ENCODE data around the gene KRIT1. TPM values are rescaled to one million over a fixed set of nuclear protein-coding genes. Genes with fewer than 3 reads are reported as not detected.

KRIT1 gene
- total RNA-seq: 10 to 100 TPM; 37.7 to 45.5 TPM

DNA sequence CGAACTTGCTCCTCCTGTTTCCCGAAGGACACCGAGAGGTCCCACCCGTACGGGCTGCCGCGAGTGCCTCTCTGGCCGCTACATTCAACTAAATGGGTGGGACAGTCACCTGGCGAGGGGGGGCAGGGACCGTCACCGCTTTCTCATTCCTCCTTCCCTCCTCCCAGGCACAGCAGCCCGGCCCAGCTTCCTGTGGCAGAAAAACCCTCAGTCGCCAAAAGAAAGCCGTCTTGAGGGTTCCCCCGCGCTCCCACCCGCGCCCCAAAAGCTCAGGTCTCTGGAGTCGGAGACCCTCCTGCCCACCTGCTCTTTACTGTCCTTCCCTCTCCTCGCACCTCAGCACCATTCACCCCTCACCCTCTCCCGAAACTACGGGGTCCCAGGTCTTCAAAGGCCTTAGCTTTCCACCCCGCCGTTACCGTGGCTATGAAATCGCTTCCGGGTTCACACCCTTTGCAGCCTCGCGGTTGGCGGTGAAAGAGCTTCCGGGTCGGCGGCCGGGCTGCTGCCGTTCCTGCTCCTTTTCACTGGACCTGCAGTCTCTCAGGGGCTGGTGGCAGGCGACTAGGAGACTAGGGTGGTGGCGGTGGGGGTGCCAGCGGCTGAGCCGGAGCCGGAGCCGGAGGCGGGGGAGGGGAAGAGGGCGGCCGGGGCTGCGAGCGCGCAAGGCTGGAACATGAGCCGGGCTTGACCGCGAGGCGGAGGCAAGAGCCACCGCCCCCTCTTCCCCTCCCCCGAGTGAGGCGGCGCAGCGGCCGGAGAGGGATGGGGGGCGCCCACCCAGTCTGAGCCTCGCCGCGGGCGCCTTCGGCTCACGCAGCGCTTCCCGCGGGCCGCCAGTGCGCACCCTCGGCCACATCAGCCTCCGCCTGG lies at the start of gene KRIT1, which contains the start of gene ANKIB1:
KRIT1 (minus strand) TSS at position 428 of the 873 bp plus-strand sequence. CDS start 3,779 bp downstream, outside the sequence.
ANKIB1 (plus strand) TSS at position 488 of the 873 bp plus-strand sequence. CDS start 49,005 bp downstream, outside the sequence.
- DNase-seq (peak; percentile 93), ATAC-seq (peak; percentile 81)
- no peaks in the 10 kb centered on the region for H3K9me3 Mint-ChIP-seq (ENCODE audit: low read depth)
- H3K4me1 Mint-ChIP-seq: peaks cover 26% of the 10 kb centered on the region
- intact Hi-C loops (cut with DNase I, micrococcal nuclease): loop anchor here (1.0 to 10.0 kb wide), 11 partner anchors 67 to 1759 kb away; partner anchors contain the start of genes CYP51A1 (in 2 of the 2), GATAD1 (in 2 of the 2), PEX1 (in 2 of the 2) and RBM48 (in 2 of the 2)
- ChIA-PET CTCF (interaction anchor here (0.6 to 3.4 kb wide), 13 partner anchors 12 to 793 kb away, joined by 3 to 15 read pairs (median 3); partner anchors contain the start of genes GATAD1, PEX1 and RBM48), POLR2A (interaction anchor here (0.6 to 2.6 kb wide), 8 partner anchors 11 to 306 kb away, joined by 3 to 12 read pairs (median 4); partner anchors contain the start of genes CYP51A1, GATAD1, PEX1 and RBM48)
- no peaks in the 10 kb centered on the region for H3K27me3 Mint-ChIP-seq
- H3K36me3 Mint-ChIP-seq (ENCODE audit: low read depth): peaks cover 3% of the 10 kb centered on the region
- peak within 1 kb of the TSS; percentile 97 for H3K4me3 Mint-ChIP-seq
- H3K27ac Mint-ChIP-seq: peak within 1 kb of the TSS; percentile 98

DNA sequence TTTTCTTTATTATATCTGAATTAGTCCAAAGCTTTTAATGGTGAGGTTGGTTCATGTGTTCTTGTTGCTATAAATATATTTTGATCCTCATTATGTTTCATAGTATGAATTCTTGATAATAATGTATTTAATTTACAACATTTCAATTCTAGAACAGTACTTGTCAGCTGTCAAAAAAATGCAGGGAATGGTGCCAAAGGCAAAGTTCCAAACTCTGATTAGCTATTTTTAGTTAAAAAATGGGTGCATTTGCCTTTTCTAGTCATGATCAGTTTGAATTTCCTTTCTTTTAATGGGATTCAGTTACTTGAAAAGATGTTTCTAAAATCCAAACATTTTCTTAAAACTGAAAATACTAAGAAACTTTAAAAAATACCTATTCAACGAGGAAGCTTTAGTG lies 49.7 kb upstream of the KRIT1 start:
- peaks cover 12% of the 10 kb centered on the region for H3K36me3 Mint-ChIP-seq (ENCODE audit: low read depth)
- H3K9me3 Mint-ChIP-seq (ENCODE audit: low read depth): no peaks in the 10 kb centered on the region
- no peak for DNase-seq
- ChIA-PET POLR2A (no interaction called here), CTCF (interaction anchor here (1.0 to 1.4 kb wide), 2 partner anchors 40 to 130 kb away, joined by 3 read pairs; no protein-coding TSS in a partner anchor)
- H3K27ac Mint-ChIP-seq: no peak overlapping the region
- no peak for ATAC-seq
- no peak overlapping the region for H3K4me3 Mint-ChIP-seq
- intact Hi-C loops (cut with DNase I, micrococcal nuclease): no loop called here
- no peaks in the 10 kb centered on the region for H3K27me3 Mint-ChIP-seq
- peaks cover 17% of the 10 kb centered on the region for H3K4me1 Mint-ChIP-seq

DNA sequence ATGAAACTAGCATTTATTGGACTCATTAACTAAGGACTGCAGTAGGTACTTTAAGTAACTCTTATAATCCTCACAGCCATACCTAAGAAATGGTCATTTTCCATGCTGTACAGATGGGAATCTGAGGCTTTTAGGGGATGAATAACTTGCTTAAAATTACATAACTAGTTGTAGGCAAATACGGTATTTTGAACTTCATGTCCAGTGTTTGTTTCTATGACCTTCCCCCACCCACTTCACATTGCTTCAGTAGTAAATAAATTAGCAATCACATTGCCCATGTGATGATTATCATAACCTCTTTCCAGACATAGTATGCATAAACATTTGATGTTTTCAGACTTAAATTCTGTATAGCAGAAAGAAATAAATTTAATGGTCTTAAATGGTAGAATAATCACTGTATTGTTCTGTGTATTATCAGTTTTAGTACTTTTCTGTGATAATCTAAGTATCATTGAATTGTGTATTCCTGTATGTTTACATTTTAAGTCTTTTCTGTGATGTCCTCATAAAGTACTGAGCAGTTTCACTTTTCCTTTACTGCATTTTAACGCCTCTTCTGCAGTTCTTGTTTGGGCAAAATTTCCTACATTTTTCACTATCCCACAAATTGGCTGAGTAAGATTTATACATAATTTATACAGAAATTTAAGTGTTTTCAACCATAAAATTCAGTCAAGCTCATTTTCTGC lies 48.3 kb upstream of the KRIT1 start:
- CTCF ChIA-PET: no interaction called here
- H3K9me3 Mint-ChIP-seq (ENCODE audit: low read depth): no peaks in the 10 kb centered on the region
- POLR2A ChIA-PET: no interaction called here
- H3K4me1 Mint-ChIP-seq: peaks cover 25% of the 10 kb centered on the region
- no peaks in the 10 kb centered on the region for H3K27me3 Mint-ChIP-seq
- ATAC-seq (no peak), DNase-seq (no peak)
- H3K4me3 Mint-ChIP-seq: no peak overlapping the region
- no peak overlapping the region for H3K27ac Mint-ChIP-seq
- H3K36me3 Mint-ChIP-seq (ENCODE audit: low read depth): peaks cover 12% of the 10 kb centered on the region
- intact Hi-C loops (cut with DNase I, micrococcal nuclease): no loop called here

DNA sequence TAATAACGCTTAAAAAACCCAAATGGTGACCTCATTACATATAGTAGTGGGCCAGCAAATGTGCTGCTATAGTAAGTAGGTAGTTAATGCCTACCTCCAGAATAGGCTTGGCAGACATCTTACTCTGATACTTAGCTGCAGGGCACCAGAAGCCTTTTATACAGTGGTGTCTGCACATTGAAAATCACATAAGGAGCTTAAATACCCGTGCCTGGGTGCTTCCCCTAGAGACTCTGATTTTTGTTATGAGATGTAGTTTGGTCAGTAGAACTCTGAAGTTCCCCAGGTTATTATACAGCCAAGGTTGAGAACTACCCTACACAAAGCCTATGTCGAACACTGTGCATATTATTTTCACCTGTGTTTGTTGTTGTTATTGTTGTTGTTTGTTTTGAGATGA lies 47.3 kb upstream of the KRIT1 start:
- H3K36me3 Mint-ChIP-seq (ENCODE audit: low read depth): peaks cover 15% of the 10 kb centered on the region
- no peaks in the 10 kb centered on the region for H3K9me3 Mint-ChIP-seq (ENCODE audit: low read depth)
- ChIA-PET CTCF (interaction anchor here (0.6 kb wide), 1 partner anchor 23 kb away, joined by 4 read pairs; no protein-coding TSS in a partner anchor), POLR2A (no interaction called here)
- intact Hi-C loops (cut with DNase I, micrococcal nuclease): no loop called here
- H3K4me3 Mint-ChIP-seq: no peak overlapping the region
- H3K27ac Mint-ChIP-seq: no peak overlapping the region
- no peaks in the 10 kb centered on the region for H3K27me3 Mint-ChIP-seq
- DNase-seq (no peak), ATAC-seq (no peak)
- peaks cover 25% of the 10 kb centered on the region for H3K4me1 Mint-ChIP-seq

DNA sequence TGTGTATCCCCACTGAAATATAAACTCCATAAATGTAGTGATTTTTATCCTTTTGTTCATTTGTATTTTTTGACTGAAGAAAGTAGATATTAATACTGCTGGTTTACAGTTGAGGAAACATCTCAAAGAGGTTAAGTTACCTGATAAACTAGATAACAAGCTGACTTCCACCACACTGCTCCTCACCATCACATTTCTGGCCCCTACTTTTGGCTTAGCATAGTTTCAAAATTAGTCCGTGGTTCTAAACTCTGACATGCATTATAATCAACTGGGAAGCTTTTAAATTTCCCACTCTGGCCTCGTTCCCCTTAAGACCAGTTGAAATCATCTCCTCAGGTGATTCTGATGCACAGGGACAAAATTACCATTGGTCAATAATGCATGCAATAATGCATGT lies 43.6 kb upstream of the KRIT1 start:
- peaks cover 25% of the 10 kb centered on the region for H3K4me1 Mint-ChIP-seq
- H3K4me3 Mint-ChIP-seq: no peak overlapping the region
- ChIA-PET CTCF (interaction anchor here (0.6 to 1.6 kb wide), 2 partner anchors 15 to 74 kb away, joined by 3 to 4 read pairs; no protein-coding TSS in a partner anchor), POLR2A (no interaction called here)
- ATAC-seq (no peak), DNase-seq (no peak)
- no peaks in the 10 kb centered on the region for H3K9me3 Mint-ChIP-seq (ENCODE audit: low read depth)
- H3K27ac Mint-ChIP-seq: no peak overlapping the region
- intact Hi-C loops (cut with DNase I, micrococcal nuclease): no loop called here
- no peaks in the 10 kb centered on the region for H3K27me3 Mint-ChIP-seq
- H3K36me3 Mint-ChIP-seq (ENCODE audit: low read depth): peaks cover 9% of the 10 kb centered on the region

DNA sequence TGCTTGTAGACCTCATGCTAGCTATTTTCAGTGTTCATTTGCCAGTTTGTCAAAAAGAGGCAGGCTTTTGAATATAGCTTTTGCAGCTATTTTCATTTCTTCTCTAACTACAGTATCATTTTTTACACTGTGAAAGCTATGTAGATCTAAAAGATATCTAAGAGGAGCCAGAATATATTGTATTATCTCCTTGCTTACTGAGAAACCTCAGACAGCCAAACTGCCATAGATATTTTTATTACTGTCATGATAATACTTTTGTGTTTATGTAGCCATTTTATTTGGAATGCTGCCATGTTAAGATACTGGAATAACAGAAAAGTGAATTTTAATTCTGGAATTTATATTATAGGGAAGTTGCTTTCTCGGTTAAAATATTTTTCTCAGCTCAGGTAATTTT lies 37.2 kb upstream of the KRIT1 start:
- peaks cover 7% of the 10 kb centered on the region for H3K9me3 Mint-ChIP-seq (ENCODE audit: low read depth)
- ATAC-seq (no peak), DNase-seq (no peak)
- no peak overlapping the region for H3K4me3 Mint-ChIP-seq
- intact Hi-C loops (cut with DNase I, micrococcal nuclease): loop anchor here in 1 of 2 experiments (5.0 kb wide), 1 partner anchor 911 kb away; no protein-coding TSS in a partner anchor
- H3K27me3 Mint-ChIP-seq: no peaks in the 10 kb centered on the region
- H3K4me1 Mint-ChIP-seq: no peaks in the 10 kb centered on the region
- no peak overlapping the region for H3K27ac Mint-ChIP-seq
- H3K36me3 Mint-ChIP-seq (ENCODE audit: low read depth): peaks cover 18% of the 10 kb centered on the region
- CTCF ChIA-PET: interaction anchor here (1.5 kb wide), 1 partner anchor 9 kb away, joined by 4 read pairs; no protein-coding TSS in a partner anchor
- POLR2A ChIA-PET: no interaction called here

DNA sequence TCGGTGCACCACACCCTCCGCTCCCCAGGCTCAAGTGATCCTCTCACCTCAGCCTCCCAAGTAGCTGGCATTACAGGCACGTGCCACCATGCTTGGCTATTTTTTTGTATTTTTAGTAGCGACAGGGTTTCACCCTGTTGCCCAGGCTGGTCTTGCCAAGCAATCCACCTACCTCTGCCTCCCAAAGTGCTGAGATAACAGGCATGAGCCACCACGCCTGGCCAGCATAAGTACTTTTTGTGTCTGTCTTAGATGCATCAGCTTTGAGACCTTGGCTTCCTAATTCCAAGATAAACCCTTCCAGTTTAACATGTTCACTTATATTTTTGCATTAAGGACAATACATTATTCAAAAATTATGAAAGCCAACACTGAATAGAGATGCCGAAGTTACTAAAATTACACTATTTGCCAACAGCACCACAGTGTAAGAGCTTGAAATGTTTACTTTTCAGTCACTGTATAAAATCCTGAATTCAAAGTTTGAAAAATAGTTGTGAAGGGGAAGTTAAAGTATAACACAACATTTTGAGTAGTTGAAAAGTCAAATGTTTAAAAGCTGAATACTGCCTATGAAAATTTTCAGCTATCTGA lies 36.6 kb upstream of the KRIT1 start:
- Mint-ChIP-seq H3K4me1 (no peaks in the 10 kb centered on the region), H3K4me3 (no peak overlapping the region), H3K27ac (no peak overlapping the region), H3K36me3 (ENCODE audit: low read depth) (peaks cover 19% of the 10 kb centered on the region), H3K9me3 (ENCODE audit: low read depth) (peaks cover 7% of the 10 kb centered on the region), H3K27me3 (no peaks in the 10 kb centered on the region)
- ChIA-PET POLR2A (no interaction called here), CTCF (interaction anchor here (1.5 kb wide), 1 partner anchor 8 kb away, joined by 4 read pairs; no protein-coding TSS in a partner anchor)
- DNase-seq (no peak), ATAC-seq (no peak)
- intact Hi-C loops (cut with DNase I, micrococcal nuclease): loop anchor here in 1 of 2 experiments (5.0 kb wide), 1 partner anchor 910 kb away; no protein-coding TSS in a partner anchor

DNA sequence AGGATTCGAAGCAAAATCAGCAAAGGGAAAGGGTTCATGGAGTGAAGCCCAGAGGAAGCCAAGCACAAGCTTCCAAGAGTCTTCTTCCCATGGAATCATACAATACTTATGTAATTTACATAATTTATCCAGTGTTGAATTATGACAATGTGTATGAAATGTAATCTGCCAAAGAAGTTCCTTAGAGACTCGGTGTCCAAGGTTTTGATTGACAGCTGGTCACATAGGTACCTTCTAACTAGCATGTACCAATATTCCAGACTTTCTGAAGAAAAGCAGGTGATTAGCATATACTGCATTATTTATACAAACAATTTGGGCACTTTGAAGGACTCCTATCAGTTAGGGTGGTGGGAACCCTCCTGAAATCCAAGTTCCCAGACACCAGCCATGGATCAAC lies 35.3 kb upstream of the KRIT1 start:
- intact Hi-C loops (cut with DNase I, micrococcal nuclease): loop anchor here in 1 of 2 experiments (5.0 kb wide), 1 partner anchor 909 kb away; no protein-coding TSS in a partner anchor
- POLR2A ChIA-PET: no interaction called here
- ATAC-seq (no peak), DNase-seq (no peak)
- no peak overlapping the region for H3K27ac Mint-ChIP-seq
- peaks cover 5% of the 10 kb centered on the region for H3K4me1 Mint-ChIP-seq
- H3K36me3 Mint-ChIP-seq (ENCODE audit: low read depth): peaks cover 22% of the 10 kb centered on the region
- H3K27me3 Mint-ChIP-seq: no peaks in the 10 kb centered on the region
- CTCF ChIA-PET: interaction anchor here (1.0 kb wide), 1 partner anchor 9 kb away, joined by 3 read pairs; no protein-coding TSS in a partner anchor
- no peak overlapping the region for H3K4me3 Mint-ChIP-seq
- peaks cover 11% of the 10 kb centered on the region for H3K9me3 Mint-ChIP-seq (ENCODE audit: low read depth)

DNA sequence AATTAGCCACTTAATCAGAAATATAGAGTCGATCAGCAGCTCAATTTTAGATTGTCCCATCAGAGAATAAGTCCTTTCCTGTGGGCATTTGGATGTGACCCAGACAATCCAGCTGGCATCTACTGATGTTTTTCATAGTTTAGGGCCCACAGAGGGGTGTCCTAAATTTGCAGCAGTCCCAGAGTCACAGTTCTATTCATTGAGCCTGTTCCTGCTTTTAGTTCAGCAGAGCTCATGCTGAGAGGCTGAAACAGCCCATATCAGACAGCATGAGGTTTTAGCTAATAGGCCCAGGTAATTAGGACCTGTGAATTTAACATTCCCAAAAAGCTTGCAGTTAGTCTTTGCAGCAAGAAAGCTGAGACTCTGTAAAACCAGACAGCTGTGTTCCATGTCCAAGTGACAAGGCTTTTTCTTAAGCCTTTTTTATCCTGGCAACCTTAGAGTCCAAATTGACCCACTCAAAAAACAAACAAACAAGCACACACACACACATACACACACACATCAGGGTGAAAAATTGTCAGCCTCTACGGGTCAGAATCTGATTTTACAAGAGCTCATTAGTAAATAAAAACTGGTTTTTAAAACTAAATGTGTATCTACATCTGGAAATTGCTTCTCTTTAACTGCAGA lies 33.8 kb upstream of the KRIT1 start:
- Mint-ChIP-seq H3K27ac (no peak overlapping the region), H3K36me3 (ENCODE audit: low read depth) (peaks cover 25% of the 10 kb centered on the region), H3K4me3 (no peak overlapping the region), H3K27me3 (no peaks in the 10 kb centered on the region), H3K4me1 (peaks cover 5% of the 10 kb centered on the region), H3K9me3 (ENCODE audit: low read depth) (peaks cover 11% of the 10 kb centered on the region)
- intact Hi-C loops (cut with DNase I, micrococcal nuclease): loop anchor here in 1 of 2 experiments (5.0 kb wide), 1 partner anchor 907 kb away; no protein-coding TSS in a partner anchor
- DNase-seq (no peak), ATAC-seq (no peak)
- POLR2A ChIA-PET: no interaction called here
- CTCF ChIA-PET: no interaction called here

DNA sequence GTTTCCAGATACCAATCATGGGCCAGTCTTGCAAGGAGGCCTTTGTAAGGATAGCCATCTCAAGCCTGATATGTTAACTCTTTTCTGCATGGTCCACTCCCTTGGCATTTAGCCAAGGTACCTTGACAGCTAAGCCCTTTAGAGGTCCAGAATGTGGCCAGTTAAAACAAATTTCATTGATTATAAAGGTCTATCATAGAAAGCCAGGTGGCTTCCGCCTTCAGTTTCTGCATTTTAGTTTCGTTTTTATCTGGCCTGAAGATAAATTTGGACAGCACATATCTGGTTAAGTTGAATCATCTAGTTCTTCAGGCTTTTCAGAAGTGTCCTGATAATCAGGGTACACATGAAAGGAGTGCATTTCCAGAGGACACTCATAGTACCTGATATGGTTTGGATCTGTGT lies 30.7 kb upstream of the KRIT1 start:
- ATAC-seq (no peak), DNase-seq (no peak)
- intact Hi-C loops (cut with DNase I, micrococcal nuclease): no loop called here
- H3K27ac Mint-ChIP-seq: peak overlapping the region; percentile 4
- H3K9me3 Mint-ChIP-seq (ENCODE audit: low read depth): peaks cover 11% of the 10 kb centered on the region
- no peak overlapping the region for H3K4me3 Mint-ChIP-seq
- ChIA-PET CTCF (no interaction called here), POLR2A (no interaction called here)
- no peaks in the 10 kb centered on the region for H3K27me3 Mint-ChIP-seq
- H3K36me3 Mint-ChIP-seq (ENCODE audit: low read depth): peaks cover 35% of the 10 kb centered on the region
- peaks cover 7% of the 10 kb centered on the region for H3K4me1 Mint-ChIP-seq
